Large intestine (tissue), 3 donors: ENCODE results near the gene INHA. TPM values are rescaled to one million over a fixed set of nuclear protein-coding genes. Genes with fewer than 3 reads are reported as not detected.

ENCODE experiments used
- DNase-seq, 2 donors: peaks; one replicate each; pipeline versions ENCODE4 v3.0.0 to v3.0.0-alpha.2; 2013
- H3K27ac ChIP-seq: one replicate; pipeline ENCODE4 v1.5.1; 2013; ENCODE audit warnings: low read length
- H3K27me3 ChIP-seq: 2 replicates; pipeline ENCODE4 v1.6.1; 2013; ENCODE audit warnings: low read length; ENCODE audit not compliant: control insufficient read depth, insufficient read depth
- H3K36me3 ChIP-seq: 2 replicates; pipeline ENCODE4 v1.6.1; 2013; ENCODE audit warnings: low read length; ENCODE audit not compliant: control insufficient read depth, insufficient read depth
- H3K4me1 ChIP-seq: one replicate; pipeline ENCODE4 v1.6.1; 2013; ENCODE audit warnings: low read length; ENCODE audit not compliant: control insufficient read depth, insufficient read depth
- H3K4me3 ChIP-seq: one replicate; pipeline ENCODE4 v1.5.1; 2013; ENCODE audit warnings: low read length
- H3K9me3 ChIP-seq: one replicate; pipeline ENCODE4 v1.6.1; 2013; ENCODE audit warnings: mild to moderate bottlenecking, low read depth, low read length, moderate library complexity; ENCODE audit not compliant: control insufficient read depth
- WGBS: methylation state at CpG from one replicate; pipeline ENCODE4 v1.1.5; 2013; ENCODE audit warnings: low lambda C conversion rate; ENCODE audit not compliant: insufficient coverage; 5-methylcytosine and 5-hydroxymethylcytosine counted together
- polyA plus RNA-seq: library from polyadenylated mRNA; unstranded; fragments of 120-200 nt; gene quantifications from one replicate; pipeline ENCODE4 v1.2.1, GENCODE V29; 2013

Gene INHA
- polyA plus RNA-seq, 1 donor: 1.2 TPM

DNA sequence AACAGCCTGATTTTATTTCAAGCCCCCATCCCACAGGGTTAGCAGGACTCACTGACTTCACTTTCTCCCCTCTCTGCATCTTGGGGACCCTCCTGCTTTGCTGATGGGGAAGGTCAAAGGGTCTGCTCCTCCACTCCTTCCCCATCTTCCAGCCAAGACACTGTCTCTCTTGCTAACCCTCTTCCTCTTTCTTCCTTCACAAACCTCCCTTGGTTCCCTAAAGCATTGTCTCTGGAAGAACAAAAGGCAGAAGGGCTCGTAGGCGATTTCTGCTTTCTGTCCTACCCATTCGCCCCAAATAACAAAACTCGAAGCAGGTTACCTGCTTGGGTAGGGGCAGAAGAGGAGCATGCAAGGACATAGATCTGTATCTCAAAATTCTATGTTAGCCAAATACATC lies 49.8 kb downstream of the INHA start:
- no peak for DNase-seq
- no CpG with 5 or more reads among the region's 4 CpGs for WGBS

DNA sequence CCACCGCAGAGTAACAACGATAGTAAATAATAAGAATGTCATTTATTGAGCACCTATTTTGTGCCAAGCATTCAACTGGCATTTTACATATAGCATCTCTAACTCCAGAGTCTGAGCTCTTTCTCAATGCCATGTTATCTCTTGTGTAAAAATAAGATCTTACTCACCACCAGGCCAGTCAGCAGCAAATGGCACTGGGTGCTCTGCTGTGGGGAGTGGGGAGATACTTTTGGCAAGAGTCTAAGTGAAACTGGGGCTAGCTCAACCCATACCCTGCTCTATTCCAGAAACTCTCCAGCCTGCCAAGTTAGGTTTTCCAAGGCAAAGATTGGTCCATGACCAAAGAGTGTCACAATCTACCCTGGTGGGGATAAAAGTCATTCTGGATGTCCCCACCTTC lies 50.4 kb downstream of the INHA start:
- 100% methylated on average over 2 of the region's 2 CpGs for WGBS
- H3K36me3 ChIP-seq: no peaks in the 10 kb centered on the region
- H3K27ac ChIP-seq: no peak overlapping the region
- H3K9me3 ChIP-seq: no peaks in the 10 kb centered on the region
- no peak overlapping the region for H3K4me3 ChIP-seq
- peaks cover 5% of the 10 kb centered on the region for H3K4me1 ChIP-seq
- H3K27me3 ChIP-seq: peaks cover 10% of the 10 kb centered on the region
- no peak for DNase-seq

More for the DNA sequence above, 49.8 kb downstream of the INHA start:
- Histone ChIP-seq H3K27ac (no peak overlapping the region), H3K27me3 (peaks cover 10% of the 10 kb centered on the region), H3K4me3 (no peak overlapping the region), H3K9me3 (no peaks in the 10 kb centered on the region), H3K4me1 (peaks cover 3% of the 10 kb centered on the region), H3K36me3 (no peaks in the 10 kb centered on the region)

GRCh38 chr2:219624565-219624964 lies 52.5 kb downstream of the INHA start:
- H3K36me3 ChIP-seq: no peaks in the 10 kb centered on the region
- peaks cover 11% of the 10 kb centered on the region for H3K4me1 ChIP-seq
- no peak overlapping the region for H3K4me3 ChIP-seq
- peaks cover 18% of the 10 kb centered on the region for H3K27me3 ChIP-seq
- no peak overlapping the region for H3K27ac ChIP-seq
- no CpG with 5 or more reads among the region's 6 CpGs for WGBS
- DNase-seq: no peak
- H3K9me3 ChIP-seq: no peaks in the 10 kb centered on the region

GRCh38 chr2:219625179-219625578 lies 53.1 kb downstream of the INHA start:
- no peak for DNase-seq
- WGBS: no CpG with 5 or more reads among the region's 5 CpGs
- no peak overlapping the region for H3K4me3 ChIP-seq
- H3K36me3 ChIP-seq: no peaks in the 10 kb centered on the region
- H3K27ac ChIP-seq: no peak overlapping the region
- H3K27me3 ChIP-seq: peaks cover 18% of the 10 kb centered on the region
- H3K4me1 ChIP-seq: peaks cover 11% of the 10 kb centered on the region
- H3K9me3 ChIP-seq: no peaks in the 10 kb centered on the region

Other genes with a start within 250 kb of the INHA start
- gene RESP18, start 239.6 kb upstream of the INHA start, polyA plus RNA-seq: 0.46 TPM
- 149 TPM for gene DNPEP, start 184.4 kb upstream of the INHA start, polyA plus RNA-seq
- gene DES, start 153.9 kb upstream of the INHA start, polyA plus RNA-seq: 429 TPM
- gene SPEG, start 137.5 kb upstream of the INHA start, polyA plus RNA-seq: 35.1 TPM
- 54.0 TPM for gene GMPPA, start 73.4 kb upstream of the INHA start, polyA plus RNA-seq
- gene ASIC4, start 57.8 kb upstream of the INHA start, polyA plus RNA-seq: 1.1 TPM
- 81.8 TPM for gene CHPF, start 28.5 kb upstream of the INHA start, polyA plus RNA-seq
- gene TMEM198, start 28.3 kb upstream of the INHA start, polyA plus RNA-seq: 19.9 TPM
- gene OBSL1, start 771 bp upstream of the INHA start, polyA plus RNA-seq: 92.9 TPM
- gene STK11IP, start 25.5 kb downstream of the INHA start, polyA plus RNA-seq: 28.0 TPM
- 3.3 TPM for gene SLC4A3, start 55.3 kb downstream of the INHA start, polyA plus RNA-seq